Stimulated activated CD8-positive, alpha-beta memory T cell treated with anti-CD3 and anti-CD28 coated beads, Interleukin-12 subunit alpha, Interleukin-12 subunit beta, amount 100 ng/mL, for 4 hours (primary cell): Measurements from ENCODE around the gene ADGRL3.
"Not testable (repeated sequence)": the region's sequence is repeated elsewhere in the genome, so short reads cannot be mapped to it uniquely, and the experiment has no call there.

Experiments
- DNase-seq: peaks from one replicate; pipeline ENCODE4 v3.0.0-alpha.2; 2020; ENCODE audit warnings: low read depth

The ADGRL3 gene

DNA sequence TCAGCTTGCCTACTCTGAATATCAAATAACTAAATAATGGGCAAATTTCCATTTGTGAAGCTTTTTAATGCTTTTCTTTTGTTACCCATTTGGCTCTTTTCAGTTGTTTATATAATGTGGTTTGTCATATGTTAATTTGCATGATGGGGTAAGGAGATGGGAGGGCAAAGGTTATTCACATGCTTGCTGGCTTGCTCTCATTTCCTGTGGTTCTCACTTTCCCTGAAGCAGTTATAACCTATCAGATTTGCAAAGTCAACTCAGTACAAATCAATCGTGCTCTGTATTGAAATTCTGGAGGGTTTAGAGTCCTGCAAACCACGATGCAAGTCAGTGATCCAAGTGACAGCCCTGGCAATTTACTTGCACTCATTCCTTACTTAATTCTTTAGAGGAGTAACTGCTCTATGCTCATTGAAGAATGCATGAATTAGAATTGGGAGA is 711.2 kb downstream of the ADGRL3 start:
- no peak for DNase-seq

DNA sequence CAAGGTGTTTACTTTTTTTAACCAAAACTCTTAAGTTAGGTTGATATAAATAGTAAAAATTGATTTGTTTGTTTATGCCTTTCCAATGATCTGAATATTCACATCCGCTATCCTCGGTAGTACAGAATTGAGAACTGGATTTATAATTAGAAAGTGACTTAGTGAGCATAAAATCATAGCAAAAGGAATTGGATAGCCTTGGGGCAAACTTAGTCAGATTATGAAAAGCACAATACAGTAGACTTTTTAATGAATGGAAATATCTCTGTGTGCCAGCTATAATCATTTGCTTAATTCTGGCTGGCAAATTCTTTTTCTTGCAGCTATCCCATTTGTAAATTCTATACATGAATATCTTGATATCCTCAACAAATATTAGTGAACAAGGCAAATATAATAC is 713.5 kb downstream of the ADGRL3 start:
- no peak for DNase-seq

DNA sequence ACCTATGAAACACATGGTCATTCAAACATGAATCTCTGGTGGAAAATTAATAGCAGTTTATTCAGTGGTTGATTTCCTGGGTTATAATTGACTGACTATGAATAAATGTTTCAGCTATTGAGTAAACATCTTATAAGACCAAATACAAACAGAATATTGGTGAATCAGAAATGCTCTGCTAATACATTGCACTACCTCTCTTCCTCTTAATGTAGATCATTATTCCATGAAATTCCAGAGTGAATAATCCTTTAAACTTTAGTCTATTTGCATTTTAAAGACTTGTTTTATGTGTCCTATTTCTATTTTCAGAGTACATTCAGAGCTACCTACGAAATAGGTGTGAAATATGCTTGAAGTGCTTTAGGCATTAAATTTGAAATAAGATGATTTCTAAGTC is 715.4 kb downstream of the ADGRL3 start:
- DNase-seq: no peak

DNA sequence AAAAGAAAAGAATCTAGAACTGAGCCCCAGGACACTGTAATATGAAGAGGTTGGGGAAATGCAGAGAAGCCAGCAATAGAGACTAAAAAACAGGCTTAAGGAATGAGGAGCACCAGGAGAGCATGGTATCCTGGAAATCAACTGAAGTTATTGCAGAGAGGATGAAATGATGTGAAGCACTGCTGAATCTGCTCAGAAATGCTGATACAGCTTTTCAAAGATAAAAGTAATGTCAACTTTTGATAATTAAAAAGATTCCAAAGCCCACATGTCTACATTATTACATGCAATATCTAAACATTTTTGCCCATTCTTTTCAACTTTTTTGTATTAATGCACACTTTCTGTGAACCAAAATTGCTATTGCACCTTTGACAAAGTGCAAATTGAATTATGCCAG is 718.4 kb downstream of the ADGRL3 start:
- no peak for DNase-seq

DNA sequence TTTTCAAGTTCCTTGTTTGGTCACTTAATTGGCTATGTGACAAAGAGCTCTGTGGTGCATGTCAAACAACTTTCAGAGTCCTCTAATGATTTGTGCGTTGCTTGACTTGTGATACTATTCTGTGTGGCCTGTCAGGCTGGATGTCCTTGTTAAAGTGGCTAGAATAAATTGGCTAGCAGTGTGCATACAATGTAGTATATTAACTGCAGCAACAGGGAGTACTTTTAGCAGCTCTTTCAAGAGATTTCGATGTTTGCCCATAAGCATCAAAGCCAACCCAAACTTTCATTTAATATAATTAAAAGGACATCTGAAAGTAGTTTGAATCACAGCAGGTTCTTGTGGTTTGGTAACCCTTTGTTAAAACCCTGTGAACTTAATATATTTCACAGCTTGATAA is 718.9 kb downstream of the ADGRL3 start:
- no peak for DNase-seq

DNA sequence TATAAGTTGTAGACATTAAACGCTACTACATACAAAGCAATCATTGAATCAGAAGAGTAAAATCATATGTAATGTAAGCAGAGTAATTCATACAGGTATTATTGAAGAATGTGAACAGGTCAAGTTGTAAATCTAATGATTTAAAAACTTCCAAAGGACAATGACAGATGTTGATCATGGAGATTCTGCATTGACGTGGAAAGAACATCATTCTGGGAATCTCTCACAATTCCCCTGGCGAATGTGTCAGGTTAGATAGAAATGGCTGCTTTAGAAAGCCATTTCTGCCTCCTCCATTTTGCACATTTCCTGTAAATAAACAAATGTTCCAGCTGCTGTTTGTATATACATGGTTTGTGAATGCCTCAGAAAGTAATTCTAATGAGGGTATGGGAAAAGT is 719.4 kb downstream of the ADGRL3 start:
- no peak for DNase-seq

DNA sequence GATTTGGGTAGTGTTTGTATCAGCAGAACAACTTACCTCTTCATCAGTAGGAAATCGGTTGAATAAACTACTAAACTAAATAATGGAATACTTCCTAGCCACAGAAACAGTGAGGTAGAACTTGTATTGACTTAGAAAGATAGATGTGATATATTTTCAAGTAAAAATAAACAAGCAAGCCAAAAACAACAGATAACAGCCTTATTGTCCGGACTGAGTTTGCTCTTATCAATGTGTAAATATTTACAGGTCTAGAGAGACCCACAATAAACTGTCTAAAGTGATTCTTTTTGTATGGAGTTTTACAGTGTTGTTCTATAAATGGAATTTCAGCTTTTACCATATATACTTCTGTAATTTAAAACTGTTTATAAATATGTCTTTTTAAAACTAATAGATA is 721.8 kb downstream of the ADGRL3 start:
- no peak for DNase-seq

DNA sequence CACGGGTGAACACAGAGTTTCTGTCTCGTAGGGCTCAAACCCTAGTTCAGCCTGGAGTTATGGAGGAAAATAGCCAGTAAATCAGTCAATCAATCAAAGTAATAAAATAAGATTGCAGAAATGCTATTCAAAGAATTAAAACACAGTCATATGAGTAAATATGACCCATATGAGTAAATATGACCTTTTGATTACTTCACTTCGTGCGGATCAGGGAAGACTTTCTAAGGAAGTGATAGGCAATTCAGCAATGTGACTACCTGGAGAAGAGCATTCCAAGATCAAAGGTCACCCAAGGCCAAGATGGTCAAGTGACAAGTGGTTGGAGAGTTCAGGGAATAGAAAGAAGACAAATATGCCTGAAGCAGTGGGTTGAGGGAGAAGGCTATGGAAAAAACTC is 722.6 kb downstream of the ADGRL3 start:
- no peak for DNase-seq

DNA sequence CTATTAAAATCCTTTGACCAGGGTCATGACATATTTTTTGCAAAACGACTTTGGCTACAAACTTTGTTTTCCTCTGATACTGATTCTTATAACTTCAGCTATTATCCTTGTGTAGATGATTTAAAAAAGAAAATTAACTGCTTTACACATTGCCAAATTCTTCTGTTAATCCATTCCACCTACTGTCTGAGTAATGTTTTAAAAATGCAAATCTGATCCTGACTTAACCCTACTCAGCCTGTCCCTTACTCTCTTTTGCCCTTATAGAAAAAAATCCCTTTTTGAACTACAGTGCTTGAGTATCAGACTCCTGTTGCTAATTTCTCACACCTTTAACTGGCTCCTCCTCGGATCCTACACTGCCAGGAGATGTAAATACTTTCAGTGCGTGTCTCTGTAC is 723.1 kb downstream of the ADGRL3 start:
- no peak for DNase-seq

DNA sequence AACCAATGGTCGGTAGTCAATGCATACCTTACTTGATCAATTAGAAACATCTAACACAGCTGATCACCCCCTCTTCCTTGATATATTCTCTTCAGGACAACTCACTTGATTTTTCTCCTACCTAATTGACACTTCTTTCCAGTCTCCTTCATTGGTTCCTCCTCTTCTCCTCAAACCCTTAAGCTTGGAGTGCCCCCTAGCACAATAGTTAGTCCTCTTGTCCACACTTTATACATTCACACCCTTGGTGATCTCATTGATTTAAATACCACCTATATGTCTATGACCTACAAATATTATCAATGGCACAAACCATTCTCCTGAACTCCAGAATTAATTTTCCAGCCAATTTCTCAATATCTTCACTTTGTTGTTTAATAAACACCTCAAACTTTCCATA is 724.0 kb downstream of the ADGRL3 start:
- DNase-seq: no peak

DNA sequence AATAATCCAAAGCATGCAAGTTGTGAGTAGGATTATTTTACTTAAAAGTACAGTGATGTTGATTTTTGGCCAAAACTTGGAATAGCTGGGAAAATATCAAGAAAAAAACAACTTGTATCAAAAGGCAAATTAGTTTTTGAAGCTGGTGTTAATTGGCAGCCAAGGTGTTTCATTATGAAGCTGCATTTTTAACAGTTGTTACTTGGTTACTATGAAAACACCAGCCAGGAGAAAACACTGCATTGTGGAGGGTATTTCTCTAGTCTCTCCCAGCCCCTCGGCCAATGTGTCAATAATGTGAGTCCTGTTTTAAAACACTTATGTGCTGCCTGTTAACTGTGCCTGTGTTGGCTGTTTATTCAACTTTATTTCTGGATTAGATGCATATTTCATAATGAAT is 733.4 kb downstream of the ADGRL3 start:
- no peak for DNase-seq

DNA sequence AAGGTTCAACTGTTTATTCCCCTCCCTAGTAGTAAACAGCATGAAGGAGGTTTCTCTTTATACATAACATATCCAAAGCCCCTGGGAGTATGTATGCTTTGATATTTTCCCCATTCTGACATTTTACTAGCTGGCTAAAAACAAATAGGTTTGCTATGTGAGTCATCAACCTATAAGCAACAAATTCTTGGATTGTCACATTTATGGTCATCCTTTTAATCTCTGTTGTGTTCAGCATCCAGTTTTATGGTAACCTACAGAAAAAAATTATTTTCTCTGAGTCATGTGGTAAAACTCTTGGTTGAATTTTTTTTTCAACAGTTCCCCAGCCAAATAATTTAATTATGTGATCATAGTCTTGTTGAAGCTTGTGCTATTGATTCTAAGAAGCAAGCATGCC is 734.1 kb downstream of the ADGRL3 start:
- DNase-seq: no peak

DNA sequence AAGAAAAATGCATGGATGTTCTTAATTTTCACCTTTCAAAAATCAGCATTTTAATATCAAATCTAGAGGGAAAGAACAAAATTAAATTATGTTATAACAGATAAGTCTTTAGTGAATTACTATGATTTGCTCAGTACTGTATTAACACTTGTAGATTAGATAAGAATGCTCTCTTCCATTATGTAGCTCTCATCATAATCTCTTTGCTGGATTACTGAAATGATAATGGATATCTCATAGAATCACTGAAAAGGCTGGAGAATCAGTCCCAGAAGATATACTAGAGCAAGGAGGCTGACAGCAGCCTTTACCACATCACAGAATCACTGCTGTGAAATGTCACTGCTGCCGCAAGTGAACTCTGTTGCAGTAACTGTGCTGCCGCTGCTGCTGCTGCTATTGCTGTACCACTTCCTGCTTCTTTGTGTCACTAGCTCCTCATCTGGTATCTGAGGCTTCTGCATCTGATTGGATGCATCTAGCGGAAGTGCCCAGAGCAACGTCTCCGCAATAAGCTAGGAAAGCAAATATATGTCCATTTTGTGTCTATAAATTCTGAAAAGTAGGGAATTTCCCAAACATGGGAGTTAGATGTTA is 738.2 kb downstream of the ADGRL3 start:
- no peak for DNase-seq

DNA sequence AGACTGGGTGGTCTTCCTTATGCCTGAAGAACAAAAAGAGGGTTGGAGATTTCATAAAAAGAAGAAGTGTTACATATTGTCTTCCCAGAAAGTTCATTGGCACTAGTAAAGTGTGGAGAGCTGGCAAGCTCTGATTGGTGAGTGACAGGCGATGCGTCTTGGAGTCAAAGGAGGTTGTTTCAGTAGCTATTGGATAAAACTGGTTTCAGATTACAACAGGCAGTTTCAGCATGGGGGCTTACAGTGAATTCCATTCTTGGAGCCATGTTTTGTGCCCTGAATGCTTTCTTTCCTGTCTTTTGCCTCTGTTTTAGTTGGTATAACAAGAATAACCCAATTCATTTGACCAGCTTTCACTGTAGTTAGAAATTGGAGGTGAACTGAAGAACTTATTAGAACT is 750.5 kb downstream of the ADGRL3 start:
- no peak for DNase-seq

DNA sequence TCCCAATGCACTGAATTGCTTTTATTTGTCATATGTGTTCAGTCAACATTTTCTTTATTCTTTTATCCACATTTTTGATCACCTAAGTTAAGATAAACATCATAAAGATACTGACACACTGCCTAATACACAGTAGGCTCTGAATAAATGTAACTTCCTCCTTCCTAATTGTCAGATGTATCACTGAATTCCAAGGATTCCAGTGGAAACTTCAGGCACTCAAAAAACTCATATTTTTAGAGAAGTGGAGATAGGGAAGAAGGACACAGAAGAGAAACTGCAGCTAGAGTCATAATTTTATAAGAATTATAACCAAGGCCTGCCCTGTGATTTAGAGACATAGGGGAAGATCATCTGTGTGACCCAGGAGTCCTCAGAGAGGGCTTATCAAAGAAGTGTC is 753.3 kb downstream of the ADGRL3 start:
- no peak for DNase-seq

DNA sequence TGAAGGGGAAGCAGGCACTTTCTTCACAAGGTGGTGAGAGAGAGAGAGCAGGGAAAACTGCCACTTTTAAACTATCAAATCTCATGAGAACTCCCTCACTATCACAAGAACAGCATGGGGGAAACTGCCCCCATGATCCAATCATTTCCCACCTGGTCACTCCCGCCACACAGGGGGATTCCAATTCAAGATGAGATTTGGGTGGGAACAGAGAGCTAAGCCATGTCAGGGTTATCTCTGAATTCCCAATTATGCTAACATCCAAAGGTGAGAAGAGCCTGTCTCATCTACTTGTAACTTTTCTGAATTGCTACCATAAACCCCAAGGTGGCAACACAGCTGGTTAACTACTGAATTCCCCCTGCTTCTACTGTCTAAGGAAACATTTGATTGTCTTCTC is 758.5 kb downstream of the ADGRL3 start:
- no peak for DNase-seq

DNA sequence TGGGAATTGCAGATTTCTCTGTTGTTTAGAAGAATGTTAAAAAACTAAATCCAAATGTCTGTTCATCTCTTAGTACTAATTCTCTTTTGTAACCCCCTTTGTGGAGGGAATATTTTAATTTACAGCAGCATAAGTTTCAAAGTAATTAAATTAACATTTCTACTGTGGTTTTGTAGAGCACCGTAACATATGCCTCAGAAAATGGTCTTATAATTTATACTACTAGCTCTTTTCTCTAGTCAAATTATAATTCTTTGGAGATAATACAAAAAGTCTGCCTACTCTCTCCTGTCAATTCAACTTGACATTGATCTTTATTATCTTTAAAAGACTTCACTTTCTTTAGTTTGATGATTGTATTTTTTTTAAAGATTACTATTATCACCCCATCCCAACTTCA is 759.0 kb downstream of the ADGRL3 start:
- DNase-seq: no peak

DNA sequence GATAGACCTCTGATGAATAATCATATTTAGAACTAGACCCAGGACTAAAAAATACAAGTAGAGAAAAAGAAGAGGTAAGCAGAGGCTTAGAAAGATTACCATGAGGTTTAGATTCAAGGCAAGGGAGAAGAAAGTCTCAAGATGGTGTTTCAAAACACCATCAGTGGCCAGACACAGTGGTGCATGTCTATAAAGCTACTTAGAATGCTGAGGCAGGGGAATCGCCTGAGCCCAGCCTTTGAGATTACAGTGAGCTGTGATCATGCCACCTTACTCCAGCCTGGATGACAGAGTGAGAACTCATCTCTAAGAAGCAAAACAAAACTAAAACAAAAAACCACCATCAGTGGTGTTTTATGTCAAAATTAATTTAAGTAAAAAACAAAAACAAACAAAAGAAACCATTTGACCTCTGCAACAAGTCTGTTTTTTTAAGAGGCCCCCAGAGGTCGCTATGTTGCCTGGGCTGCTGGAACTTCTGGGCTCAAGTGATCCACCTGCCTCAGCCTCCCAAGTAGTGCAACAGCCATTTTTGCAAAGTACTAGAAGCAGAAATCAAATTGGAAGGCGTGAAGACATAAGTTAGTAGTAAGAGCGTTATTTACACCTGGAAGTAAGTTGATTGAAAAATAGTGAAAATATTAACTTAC is 784.3 kb downstream of the ADGRL3 start:
- no peak for DNase-seq

DNA sequence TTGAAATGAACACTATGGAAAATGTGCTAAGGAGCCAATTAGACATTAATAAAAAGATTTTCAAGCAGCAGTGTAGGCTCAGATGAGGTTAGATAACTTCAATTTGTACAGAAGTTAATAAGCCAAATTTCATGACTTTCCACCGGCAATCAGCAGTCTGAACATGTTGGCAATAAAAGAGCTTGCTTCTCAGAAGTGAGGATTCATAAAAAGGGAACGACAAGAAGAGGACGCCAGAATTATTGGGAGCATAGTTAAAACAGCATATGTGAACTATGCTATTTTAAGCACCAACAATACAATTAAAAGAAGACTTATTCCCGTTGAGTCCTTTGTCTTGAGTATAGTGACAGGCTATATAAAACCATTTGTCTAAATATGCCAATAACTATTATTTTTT is 785.3 kb downstream of the ADGRL3 start:
- no peak for DNase-seq

DNA sequence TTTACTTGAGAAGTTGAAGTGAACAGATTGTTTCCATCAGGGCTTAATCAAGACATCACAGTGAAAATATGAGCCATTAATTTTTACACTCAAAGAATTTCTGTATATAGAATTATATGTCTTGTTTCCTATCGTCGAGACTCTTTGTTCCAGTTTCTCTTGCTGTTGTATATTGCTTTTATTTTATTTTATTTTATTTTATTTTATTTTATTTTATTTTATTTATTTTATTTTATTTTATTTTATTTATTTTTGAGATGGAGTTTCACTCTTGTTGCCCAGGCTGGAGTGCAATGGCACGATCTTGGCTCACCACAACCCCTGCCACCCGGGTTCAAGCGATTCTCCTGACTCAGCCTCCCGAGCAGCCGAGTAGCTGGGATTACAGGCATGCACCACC is 786.8 kb downstream of the ADGRL3 start:
- not testable (repeated sequence) for DNase-seq

DNA sequence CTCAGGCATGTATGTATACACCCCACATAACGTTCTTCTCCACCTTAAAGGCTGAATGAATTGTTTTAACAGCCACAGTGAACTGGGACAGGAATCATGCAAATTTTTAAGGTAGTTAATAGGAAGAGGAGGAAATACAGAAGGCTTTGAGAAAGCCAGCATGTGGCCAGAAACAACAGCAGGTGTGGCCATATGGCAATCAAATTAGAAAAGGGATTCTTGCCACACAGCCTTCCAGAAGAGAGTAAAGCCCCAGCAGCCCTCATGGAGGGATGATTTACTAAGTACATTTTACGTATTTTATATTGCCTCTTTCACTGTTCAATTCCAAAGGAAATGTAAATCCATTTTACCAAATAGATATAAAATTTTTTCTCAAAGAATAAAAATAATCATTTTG is 792.2 kb downstream of the ADGRL3 start:
- DNase-seq: no peak

DNA sequence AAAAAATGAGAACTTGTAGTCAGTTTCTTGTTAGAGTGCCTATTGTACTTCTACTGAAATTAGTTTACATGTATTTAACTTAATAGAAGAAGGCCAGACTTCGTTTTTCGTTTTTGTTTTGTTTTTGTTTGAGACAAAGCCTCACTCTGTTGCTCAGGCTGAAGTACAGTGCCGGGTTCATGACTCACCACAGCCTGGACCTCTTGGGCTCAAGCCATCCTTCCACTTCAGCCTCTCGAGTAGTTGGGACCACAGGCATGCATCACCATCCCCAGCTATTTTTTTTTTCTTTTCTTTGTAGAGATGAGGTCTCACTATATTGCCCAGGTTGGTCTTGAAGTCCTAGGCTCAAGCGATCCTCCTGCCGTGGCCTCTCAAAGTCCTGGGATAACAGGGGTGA is 793.9 kb downstream of the ADGRL3 start:
- no peak for DNase-seq

DNA sequence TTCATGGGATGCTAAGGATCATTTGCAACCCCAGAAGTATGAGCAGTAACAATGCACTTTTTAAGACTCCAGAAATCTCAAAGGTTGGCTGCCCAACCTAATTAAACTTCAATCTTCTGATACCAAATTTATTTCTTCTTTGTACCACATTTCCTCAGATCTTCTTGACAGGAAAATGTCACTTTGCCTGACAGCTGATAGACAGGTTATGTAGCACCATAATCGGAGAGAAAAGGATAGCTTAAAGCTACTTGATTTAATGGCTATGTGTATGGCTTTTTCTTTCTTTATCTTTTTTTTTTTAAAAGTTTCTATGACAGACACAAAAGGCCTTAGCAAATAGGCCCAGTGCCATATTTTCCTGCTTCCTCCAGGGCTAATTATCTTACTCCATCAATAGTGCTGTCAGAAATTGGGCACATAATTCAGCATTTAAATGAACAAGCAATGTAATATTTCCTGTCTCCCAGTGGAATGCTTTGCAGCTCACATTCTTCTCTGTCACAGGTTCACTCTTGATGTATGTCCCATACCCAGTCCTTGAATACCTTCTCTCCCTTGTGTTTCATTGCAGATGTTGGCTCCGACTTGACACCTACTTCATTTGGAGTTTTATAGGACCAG is 795.7 kb downstream of the ADGRL3 start:
- DNase-seq: no peak

DNA sequence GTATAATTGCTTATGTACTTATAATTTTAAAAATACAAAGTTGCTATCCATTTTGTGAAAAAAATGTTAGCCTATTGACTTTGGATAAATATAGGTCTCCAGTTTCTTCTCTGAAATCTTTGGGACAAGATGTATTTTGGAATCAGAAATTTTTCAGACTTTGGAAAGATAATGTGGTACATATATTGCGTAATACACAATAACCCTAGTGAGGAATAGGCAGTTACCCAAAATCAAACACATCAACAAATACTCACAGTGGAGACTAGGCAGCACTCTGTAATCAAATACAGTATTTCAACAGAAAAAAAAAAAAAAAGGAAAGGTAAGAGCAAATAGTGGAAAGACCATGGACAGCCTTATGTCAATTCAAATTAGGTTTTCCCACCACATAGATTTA is 796.8 kb downstream of the ADGRL3 start:
- DNase-seq: no peak
